Activated CD8-positive, alpha-beta memory T cell treated with anti-CD3 and anti-CD28 coated beads, Interleukin-2, amount 10 ng/mL, durations not matched to agents 7 days and 5 days (primary cell): Measurements from ENCODE around the gene COL5A3. TPM values are rescaled to one million over a fixed set of nuclear protein-coding genes. Genes with fewer than 3 reads are reported as not detected.

Experiments
- ATAC-seq: fragments of 150-1000 bp; cut with Tn5 transposase; one replicate; pipeline ENCODE4 v1.10.0; 2021; ENCODE audit warnings: moderate library complexity
- CTCF ChIA-PET: fragments of 350-600 bp; sonication (Branson Sonifier 250); formaldehyde crosslinking; loops from one replicate; lab custom pipeline; 2021; ENCODE audit warnings: antibody characterized with exemption; lab: Charles Lee
- DNase-seq: peaks from one replicate; pipeline ENCODE4 v3.0.0-alpha.2; 2020
- H3K27ac Mint-ChIP-seq: one replicate; pipeline ENCODE4 v1.8.0; 2021; ENCODE audit warnings: mild to moderate bottlenecking, mixed read lengths
- H3K27me3 Mint-ChIP-seq: one replicate; pipeline ENCODE4 v1.8.0; 2021; ENCODE audit warnings: mixed read lengths
- H3K36me3 Mint-ChIP-seq: one replicate; pipeline ENCODE4 v1.8.0; 2021; ENCODE audit warnings: mild to moderate bottlenecking, mixed read lengths
- H3K4me1 Mint-ChIP-seq: one replicate; pipeline ENCODE4 v1.8.0; 2021; ENCODE audit warnings: mixed read lengths
- H3K4me3 Mint-ChIP-seq: one replicate; pipeline ENCODE4 v1.8.0; 2021; ENCODE audit warnings: mild to moderate bottlenecking, moderate library complexity, mixed read lengths
- H3K9me3 Mint-ChIP-seq: one replicate; pipeline ENCODE4 v1.8.0; 2022; ENCODE audit warnings: low read depth, mixed read lengths
- total RNA-seq, 2 experiments: library from RNA; stranded (reverse); gene quantifications; one replicate each; pipeline ENCODE4 v1.2.3, GENCODE V29; 2021

Gene COL5A3
- total RNA-seq, 2 experiments from 2014 or later = 0.09 TPM; not detected in 1

DNA sequence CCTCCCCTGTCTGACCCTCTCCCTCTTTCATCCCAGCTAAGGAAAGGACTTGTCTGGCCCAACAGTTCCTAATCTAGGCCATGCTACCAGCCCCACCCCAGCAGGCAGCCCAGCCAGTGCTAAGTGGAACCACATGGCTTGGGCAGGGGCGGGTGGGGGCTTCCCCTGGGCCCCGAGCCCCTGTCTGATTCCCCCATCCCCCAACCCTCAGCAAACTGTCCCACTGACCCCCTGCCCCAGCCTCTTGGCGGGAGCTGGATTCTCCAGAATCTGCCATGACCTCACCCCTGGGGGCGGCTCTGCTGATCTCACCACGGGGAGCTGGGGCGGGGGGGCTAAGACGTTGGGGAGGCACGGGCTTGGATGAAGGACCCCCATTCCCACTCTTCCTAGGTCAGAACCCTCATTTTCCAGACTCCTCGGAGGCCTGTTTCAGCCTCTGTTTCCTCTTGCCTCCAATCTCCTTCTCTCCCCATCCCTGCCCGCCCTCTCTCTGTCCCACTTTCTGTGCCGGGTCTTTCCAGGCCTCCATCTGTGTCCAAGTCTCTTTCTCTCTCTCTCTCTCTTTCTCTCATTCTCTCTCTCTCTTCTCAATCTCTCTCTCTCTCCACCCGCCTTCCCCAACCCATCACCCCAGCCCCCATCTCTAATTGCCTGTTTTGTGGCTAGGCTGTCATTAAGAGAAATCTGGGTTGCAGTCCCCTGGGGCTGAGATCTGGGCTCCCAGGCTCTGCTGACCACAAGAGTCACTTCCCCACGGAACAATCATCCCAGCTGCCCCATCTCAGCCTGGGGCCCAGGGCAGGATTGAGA, 2.7 kb downstream of the COL5A3 start:
- ATAC-seq = no peak
- H3K36me3 Mint-ChIP-seq = peaks cover 3% of the 10 kb centered on the region
- peaks cover 24% of the 10 kb centered on the region for H3K4me1 Mint-ChIP-seq
- DNase-seq = no peak
- no peaks in the 10 kb centered on the region for H3K9me3 Mint-ChIP-seq
- CTCF ChIA-PET = interaction anchor here (2.2 kb wide), 1 partner anchor 19 kb away, joined by 14 read pairs; no protein-coding TSS in a partner anchor
- no peak overlapping the region for H3K27ac Mint-ChIP-seq
- H3K27me3 Mint-ChIP-seq = peaks cover 46% of the 10 kb centered on the region
- no peak overlapping the region for H3K4me3 Mint-ChIP-seq

DNA sequence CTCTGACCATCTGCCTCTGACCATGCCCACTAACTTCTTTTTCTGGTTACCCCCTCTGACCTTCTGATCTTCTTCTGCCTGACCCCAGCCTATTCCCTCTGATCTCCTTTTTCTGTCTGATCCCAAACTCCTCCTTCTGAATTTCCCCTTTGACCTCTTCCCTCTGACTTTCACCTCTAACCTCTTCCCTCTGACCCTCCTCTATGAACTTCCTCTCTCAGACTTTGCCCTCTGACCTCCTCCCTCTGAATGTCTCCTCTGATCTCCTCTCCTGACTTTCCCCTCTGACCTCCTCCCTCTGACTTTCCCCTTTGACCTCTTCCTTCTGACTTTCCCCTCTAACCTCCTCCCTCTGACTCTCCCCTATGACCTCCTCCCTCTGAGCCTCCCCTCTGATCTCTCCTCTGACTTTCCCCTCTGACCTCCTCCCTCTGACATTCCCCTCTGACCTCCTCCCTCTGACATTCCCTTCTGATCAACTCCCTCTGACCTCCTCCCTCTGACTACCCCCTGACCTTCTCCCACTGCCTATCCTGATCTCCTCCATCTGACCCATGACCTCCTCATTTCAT, 3.5 kb downstream of the COL5A3 start:
- Mint-ChIP-seq H3K36me3 (peaks cover 3% of the 10 kb centered on the region), H3K27me3 (peaks cover 42% of the 10 kb centered on the region), H3K9me3 (no peaks in the 10 kb centered on the region), H3K27ac (peak overlapping the region; percentile 47), H3K4me3 (no peak overlapping the region), H3K4me1 (peaks cover 24% of the 10 kb centered on the region)
- DNase-seq = no peak
- CTCF ChIA-PET = no interaction called here
- ATAC-seq = no peak

DNA sequence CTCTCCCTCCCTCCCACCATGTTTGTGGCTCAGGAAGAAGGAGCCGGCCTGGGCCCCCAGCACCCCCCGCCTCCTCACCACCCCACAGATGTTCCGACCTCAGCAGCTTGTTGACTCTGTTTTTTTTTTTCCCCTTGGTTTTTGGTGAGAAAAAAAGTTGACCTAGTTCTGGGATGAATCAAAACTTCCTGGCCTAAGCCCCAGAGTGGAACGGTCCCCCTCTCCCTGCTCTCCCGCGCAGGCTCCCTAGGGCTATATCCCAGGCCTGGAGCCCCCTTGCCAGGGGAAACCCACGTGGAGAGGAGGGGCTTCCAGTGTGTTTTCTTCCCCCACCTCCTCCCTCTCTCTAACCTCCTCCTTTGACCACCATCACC, 4.0 kb downstream of the COL5A3 start:
- CTCF ChIA-PET = no interaction called here
- H3K4me1 Mint-ChIP-seq = peaks cover 24% of the 10 kb centered on the region
- no peak overlapping the region for H3K27ac Mint-ChIP-seq
- no peak overlapping the region for H3K4me3 Mint-ChIP-seq
- H3K36me3 Mint-ChIP-seq = peaks cover 3% of the 10 kb centered on the region
- no peak for ATAC-seq
- no peaks in the 10 kb centered on the region for H3K9me3 Mint-ChIP-seq
- H3K27me3 Mint-ChIP-seq = peaks cover 36% of the 10 kb centered on the region
- DNase-seq = no peak

GRCh38 chr19:10005632-10006334, 4.5 kb downstream of the COL5A3 start:
- Mint-ChIP-seq H3K4me3 (no peak overlapping the region), H3K27ac (no peak overlapping the region), H3K27me3 (peaks cover 31% of the 10 kb centered on the region), H3K36me3 (peaks cover 3% of the 10 kb centered on the region), H3K9me3 (no peaks in the 10 kb centered on the region), H3K4me1 (peaks cover 24% of the 10 kb centered on the region)
- DNase-seq = no peak
- CTCF ChIA-PET = interaction anchor here (2.1 kb wide), 1 partner anchor 22 kb away, joined by 6 read pairs; no protein-coding TSS in a partner anchor
- no peak for ATAC-seq

DNA sequence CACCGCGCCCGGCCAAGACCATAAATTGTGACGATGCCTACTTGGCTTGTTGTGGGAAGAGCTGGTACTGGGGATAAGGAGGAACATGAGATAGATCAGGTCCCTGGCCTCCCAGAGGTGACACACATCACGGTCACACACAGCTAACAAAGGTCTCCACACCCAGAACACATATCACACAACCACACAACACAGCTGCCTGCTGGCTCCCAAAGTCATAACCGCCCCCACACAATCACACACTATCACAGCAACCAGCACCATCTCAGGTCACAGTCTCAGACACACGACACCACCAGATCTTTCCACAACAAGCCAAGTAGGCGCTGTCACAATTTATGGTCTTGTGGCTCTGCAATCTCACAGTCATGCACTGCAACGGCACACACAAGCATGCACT, 5.7 kb downstream of the COL5A3 start:
- peaks cover under 1% of the 10 kb centered on the region for H3K36me3 Mint-ChIP-seq
- ATAC-seq (no peak), DNase-seq (no peak)
- H3K4me1 Mint-ChIP-seq = peaks cover 23% of the 10 kb centered on the region
- CTCF ChIA-PET = interaction anchor here (2.1 kb wide), 1 partner anchor 23 kb away, joined by 6 read pairs; no protein-coding TSS in a partner anchor
- H3K4me3 Mint-ChIP-seq = no peak overlapping the region
- H3K27me3 Mint-ChIP-seq = peaks cover 28% of the 10 kb centered on the region
- no peaks in the 10 kb centered on the region for H3K9me3 Mint-ChIP-seq
- no peak overlapping the region for H3K27ac Mint-ChIP-seq

GRCh38 chr19:10003271-10003670, 7.0 kb downstream of the COL5A3 start:
- no peak for DNase-seq
- CTCF ChIA-PET = interaction anchor here (2.1 kb wide), 1 partner anchor 24 kb away, joined by 6 read pairs; no protein-coding TSS in a partner anchor
- Mint-ChIP-seq H3K27me3 (peaks cover 19% of the 10 kb centered on the region), H3K9me3 (no peaks in the 10 kb centered on the region), H3K4me3 (no peak overlapping the region), H3K36me3 (no peaks in the 10 kb centered on the region), H3K27ac (no peak overlapping the region), H3K4me1 (peaks cover 19% of the 10 kb centered on the region)
- ATAC-seq = no peak

DNA sequence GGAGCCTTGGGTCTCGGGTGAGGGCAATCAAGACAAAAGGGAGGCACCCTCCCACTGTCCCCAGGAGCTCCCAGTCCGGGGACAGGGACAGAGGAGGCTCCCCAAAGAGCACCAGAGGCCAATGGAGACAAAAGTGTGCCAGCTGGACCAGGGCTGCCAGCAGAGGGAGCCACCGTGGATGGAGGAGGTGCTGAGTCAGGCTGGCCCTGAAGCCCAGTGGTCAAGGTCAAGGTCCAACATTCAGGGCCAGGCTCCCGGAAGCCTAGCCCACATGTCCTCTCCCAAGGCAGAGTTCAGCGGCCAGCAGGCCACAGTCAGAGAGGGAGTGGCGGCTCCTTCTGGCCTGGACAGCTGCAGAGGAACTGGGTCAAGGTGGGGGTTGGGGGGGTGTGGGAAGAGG, 8.4 kb downstream of the COL5A3 start:
- Mint-ChIP-seq H3K4me3 (no peak overlapping the region), H3K4me1 (peaks cover 17% of the 10 kb centered on the region), H3K27me3 (peaks cover 13% of the 10 kb centered on the region), H3K27ac (no peak overlapping the region), H3K9me3 (no peaks in the 10 kb centered on the region), H3K36me3 (no peaks in the 10 kb centered on the region)
- CTCF ChIA-PET = interaction anchor here (0.8 to 3.7 kb wide), 5 partner anchors 28 to 119 kb away, joined by 3 to 43 read pairs (median 3); no protein-coding TSS in a partner anchor
- no peak for ATAC-seq
- no peak for DNase-seq

DNA sequence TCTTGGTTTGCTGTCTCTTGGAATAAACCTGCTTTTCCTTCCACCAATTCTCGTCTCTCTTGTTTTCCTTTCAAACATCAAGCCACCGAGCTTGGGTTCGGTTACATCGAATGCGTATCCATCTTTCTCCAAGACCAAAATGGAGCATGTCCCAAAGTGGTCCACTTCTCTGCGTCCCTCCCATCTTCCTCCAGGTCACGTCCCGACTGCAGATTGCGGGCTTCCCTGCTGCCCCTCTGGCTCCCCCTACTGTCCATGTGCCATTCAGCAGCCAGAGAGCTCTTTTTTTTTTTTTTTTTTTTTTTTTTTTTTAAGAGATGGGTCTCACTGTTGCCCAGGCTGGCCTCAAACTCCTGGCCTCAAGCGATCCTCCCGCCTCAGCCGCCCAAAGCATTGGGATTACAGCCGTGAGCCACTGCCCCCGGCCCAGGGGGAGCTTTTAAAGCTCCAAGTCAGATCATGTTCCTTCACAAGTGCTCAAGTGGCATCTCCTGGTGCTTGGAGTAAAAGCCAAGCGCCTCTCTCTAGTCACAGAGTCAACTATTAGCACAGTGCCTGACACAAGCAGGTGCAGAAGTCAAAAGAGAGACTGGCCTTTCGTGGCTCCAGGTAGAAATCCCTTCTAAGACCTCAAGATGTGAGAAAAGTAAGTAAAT, 10.0 kb downstream of the COL5A3 start:
- DNase-seq (peak; percentile 72), ATAC-seq (peak; percentile 42)
- no peak overlapping the region for H3K4me3 Mint-ChIP-seq
- no peaks in the 10 kb centered on the region for H3K36me3 Mint-ChIP-seq
- H3K27ac Mint-ChIP-seq = no peak overlapping the region
- H3K4me1 Mint-ChIP-seq = peaks cover 10% of the 10 kb centered on the region
- CTCF ChIA-PET = interaction anchor here (0.6 to 3.7 kb wide), 31 partner anchors 9 to 1369 kb away, joined by 3 to 43 read pairs (median 4); partner anchors contain the start of genes COL5A3 and PIN1
- peaks cover 15% of the 10 kb centered on the region for H3K27me3 Mint-ChIP-seq
- H3K9me3 Mint-ChIP-seq = no peaks in the 10 kb centered on the region

- CTCF ChIA-PET = no interaction called here
Observed at GRCh38 chr19:9996541-9996940, 13.8 kb downstream of the COL5A3 start.

GRCh38 chr19:9995999-9996398, 14.3 kb downstream of the COL5A3 start:
- no peak for DNase-seq
- Mint-ChIP-seq H3K9me3 (no peaks in the 10 kb centered on the region), H3K27me3 (peaks cover 12% of the 10 kb centered on the region), H3K4me1 (peaks cover 2% of the 10 kb centered on the region), H3K27ac (no peak overlapping the region), H3K36me3 (no peaks in the 10 kb centered on the region), H3K4me3 (no peak overlapping the region)
- ATAC-seq = no peak
- CTCF ChIA-PET = no interaction called here

More at GRCh38 chr19:9996541-9996940, 13.8 kb downstream of the COL5A3 start:
- ATAC-seq (no peak), DNase-seq (no peak)
- Mint-ChIP-seq H3K4me3 (no peak overlapping the region), H3K4me1 (peaks cover 2% of the 10 kb centered on the region), H3K27ac (no peak overlapping the region), H3K9me3 (no peaks in the 10 kb centered on the region), H3K36me3 (no peaks in the 10 kb centered on the region), H3K27me3 (peaks cover 12% of the 10 kb centered on the region)

DNA sequence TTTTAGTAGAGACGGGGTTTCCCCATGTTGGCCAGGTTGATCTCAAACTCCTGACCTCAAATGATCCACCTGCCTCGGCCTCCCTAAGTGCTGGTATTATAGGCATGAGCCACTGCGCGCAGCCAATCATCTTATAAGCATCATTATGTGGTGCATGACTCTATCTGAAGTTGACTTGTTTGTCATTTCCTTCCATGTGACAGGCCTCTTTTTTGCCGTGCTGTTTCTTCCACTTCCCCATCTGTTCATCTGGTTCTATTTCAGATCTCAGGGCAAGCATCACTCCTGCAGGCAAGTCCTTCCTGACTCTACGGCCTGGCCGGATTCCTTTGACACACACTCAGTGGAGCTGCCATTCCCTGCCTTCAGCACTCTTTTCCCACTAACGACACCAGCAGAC, 15.2 kb downstream of the COL5A3 start:
- peaks cover under 1% of the 10 kb centered on the region for H3K4me1 Mint-ChIP-seq
- peaks cover 10% of the 10 kb centered on the region for H3K27me3 Mint-ChIP-seq
- no peaks in the 10 kb centered on the region for H3K9me3 Mint-ChIP-seq
- H3K27ac Mint-ChIP-seq = no peak overlapping the region
- no peak overlapping the region for H3K4me3 Mint-ChIP-seq
- DNase-seq (no peak), ATAC-seq (no peak)
- CTCF ChIA-PET = no interaction called here
- H3K36me3 Mint-ChIP-seq = no peaks in the 10 kb centered on the region

DNA sequence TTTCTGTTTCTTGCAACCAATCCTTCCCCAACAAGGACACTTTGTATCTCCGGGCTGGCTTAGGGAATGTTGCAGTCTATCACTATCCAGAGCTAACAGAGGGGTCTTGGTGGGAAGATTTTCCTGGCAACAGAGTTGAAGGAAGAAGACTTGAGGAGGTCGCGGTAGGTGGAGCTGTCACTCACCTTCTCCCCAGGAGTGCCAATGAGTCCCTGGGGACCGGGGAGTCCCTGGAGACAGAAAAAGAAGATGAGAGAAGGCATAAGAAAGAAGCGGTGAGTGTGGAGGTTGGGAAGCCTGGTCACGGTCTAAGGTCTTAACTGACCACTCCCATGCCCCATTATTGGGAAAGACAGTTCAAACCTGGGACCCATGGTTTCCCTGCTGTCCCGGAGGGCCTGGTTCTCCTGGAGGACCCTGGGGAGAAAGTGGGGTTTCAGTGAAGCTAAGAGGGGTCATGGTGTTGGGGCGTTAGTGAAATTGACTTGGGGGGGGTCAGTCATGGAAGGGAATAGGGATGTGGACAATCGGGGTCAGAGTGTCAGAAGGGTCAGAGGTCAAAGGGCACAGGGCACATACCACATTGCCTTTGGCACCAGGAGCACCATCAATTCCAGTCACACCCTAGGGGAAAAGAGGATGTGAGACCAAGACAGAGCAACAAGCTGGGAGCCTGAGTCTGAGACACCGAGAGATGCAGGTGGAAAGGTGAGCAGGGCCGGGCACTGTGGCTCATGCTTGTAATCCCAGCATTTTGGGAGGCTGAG, 18.7 kb downstream of the COL5A3 start:
- Mint-ChIP-seq H3K9me3 (no peaks in the 10 kb centered on the region), H3K27me3 (no peaks in the 10 kb centered on the region), H3K27ac (no peak overlapping the region), H3K36me3 (no peaks in the 10 kb centered on the region), H3K4me1 (no peaks in the 10 kb centered on the region), H3K4me3 (no peak overlapping the region)
- CTCF ChIA-PET = no interaction called here
- no peak for ATAC-seq
- no peak for DNase-seq
